GM04504 (cell line): ENCODE data around the gene SHMT1.
"Not testable (repeated sequence)": the region's sequence is repeated elsewhere in the genome, so short reads cannot be mapped to it uniquely, and the experiment has no call there.

Experiments
- DNase-seq: peaks from one replicate; pipeline ENCODE4 v3.0.0-alpha.2; 2012; ENCODE audit warnings: low read depth

Gene SHMT1

DNA sequence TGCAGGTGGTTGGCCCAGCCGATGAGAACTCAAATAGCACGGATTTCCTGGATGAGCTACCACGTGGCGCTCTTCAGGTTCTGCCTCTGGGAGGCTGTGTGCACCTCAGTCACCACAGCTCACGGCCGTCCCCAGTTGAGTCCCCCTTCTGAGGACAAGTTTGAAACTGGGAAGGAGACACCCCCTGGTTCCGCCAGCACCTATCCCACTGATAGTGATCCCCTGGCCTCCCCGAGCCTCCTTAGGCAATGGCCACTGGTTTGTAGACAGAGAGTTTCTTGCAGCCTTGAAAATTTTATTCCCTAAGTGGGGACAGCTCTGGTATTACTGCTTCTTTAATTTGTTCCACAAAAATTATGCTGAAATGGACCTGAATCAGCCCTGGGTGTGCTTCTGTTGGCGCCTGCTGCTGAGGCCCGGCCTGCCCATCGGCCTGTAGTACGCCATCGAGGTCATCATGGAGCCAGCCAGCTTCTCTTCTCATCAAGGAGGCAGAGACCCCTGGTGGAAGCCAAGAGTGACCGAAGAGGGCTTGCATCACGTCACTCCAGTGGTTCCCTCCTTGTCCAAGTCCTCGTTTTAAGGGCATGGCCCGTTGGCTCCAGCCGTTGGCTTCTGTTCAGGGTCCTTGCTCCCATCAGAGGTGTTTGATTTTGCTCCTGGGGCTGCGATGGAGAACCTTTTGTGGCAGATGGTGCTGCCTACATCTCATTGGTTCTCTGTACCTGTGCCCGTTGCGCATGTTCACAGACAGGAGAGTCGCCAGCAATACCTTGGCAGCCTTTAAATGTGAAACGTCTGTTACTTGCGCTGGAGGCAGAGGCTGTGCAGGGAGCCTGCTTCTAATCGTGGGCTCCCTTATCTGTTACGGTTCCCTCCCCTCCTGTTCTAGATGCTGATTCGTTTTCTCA lies 39.0 kb downstream of the SHMT1 start:
- DNase-seq: no peak

DNA sequence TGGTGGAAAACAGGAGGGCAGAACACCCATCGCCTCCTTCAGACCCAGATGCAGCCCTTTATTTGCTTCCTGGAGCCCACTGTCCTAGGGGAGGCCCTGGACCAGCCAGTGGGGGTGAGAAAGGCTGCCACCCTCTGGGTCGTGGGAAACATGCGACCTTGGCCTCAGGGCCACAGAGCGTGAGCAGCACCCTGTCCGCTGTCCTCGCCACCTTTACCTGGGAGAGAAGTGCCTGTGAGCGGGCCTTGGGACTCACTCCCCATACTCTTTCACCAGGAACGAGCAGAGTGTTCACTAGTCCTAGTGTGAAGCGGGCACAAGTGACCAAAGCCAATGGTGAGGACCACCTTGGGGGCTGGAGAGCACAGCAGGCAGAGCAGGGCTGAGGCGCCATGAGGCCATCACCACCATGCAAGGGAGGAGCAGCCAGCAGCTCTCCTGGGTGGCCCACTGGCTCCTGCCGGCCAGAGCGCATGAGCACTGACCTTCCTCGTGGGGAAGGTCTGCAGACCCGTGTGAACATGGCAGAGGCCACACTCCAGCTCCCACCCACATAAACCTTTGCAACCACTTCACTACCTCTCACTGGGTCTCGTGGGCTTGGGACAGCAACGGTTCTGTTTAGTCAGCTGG lies 39.7 kb downstream of the SHMT1 start:
- DNase-seq: no peak

DNA sequence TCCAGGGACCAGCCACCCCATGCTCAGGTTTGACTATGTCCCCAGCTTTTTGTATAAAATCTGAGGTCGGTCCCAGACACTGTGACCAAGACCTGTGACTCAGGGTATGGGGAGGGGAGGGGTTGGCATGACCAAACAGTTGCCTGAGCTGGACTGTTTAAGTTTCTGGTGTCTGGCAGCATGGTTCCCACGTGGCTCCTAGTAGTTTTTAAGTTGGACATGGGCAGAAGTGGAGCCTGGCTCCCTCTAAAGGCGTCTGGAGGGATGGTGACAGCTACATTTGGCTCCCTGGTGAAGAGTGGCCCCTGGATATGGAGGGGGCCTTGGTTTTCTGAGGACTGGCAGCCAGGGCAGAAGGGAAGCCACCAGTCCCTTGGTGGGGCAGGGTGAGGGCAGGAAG lies 40.3 kb downstream of the SHMT1 start:
- DNase-seq: no peak

DNA sequence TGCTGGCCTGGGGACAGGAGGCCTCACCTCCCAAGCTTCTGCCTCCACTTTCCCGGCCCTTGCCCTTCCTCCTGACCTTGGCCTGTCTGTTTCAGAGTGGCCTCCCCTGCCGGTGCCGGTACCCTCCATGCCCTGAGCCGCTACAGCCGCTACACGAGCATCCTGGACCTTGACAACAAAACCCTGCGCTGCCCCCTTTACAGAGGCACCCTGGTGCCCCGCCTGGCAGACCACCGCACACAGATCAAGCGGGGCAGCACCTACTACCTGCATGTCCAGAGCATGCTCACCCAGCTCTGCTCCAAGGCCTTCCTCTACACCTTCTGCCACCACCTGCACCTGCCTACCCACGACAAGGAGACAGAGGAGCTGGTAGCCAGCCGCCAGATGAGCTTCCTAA lies 40.8 kb downstream of the SHMT1 start:
- DNase-seq: no peak

DNA sequence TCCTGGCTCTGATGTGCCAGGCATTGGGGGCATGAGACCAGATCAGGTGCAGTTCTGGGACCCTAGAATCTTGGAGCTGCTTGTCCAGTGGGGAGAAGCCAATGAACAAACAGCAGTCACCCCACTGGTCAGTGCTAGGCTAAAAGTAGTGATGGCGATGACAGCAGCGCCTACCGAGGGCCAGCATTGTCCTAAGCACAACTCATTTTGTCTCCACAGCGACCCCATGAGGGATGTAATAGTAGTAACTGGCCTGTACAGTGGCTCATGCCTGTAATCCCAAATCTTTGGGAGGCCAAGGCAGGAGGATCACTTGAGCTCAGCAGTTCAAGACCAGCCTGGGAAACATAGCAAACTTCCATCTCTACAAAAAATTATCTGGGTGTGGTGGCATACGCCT lies 42.0 kb downstream of the SHMT1 start:
- DNase-seq: no peak

DNA sequence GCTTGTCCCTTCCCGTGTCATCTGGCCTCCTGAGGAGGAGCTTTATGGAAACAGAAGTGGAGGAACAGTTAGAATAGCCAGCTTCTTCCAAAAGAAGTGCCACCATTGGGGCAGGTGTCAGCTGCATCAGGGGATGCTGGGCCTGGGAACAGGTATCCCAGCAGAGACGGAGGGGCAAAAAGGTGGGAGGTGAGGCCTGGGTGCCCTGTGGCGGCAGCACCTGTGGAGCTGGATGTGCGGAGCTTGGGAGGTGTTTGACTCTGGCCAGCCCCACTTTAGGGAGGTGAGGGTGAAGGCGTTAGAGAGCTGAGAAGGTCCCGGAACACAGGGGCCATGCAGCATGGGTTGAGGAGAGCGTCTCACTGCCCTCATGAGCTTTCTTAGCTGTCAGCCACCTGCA lies 43.0 kb downstream of the SHMT1 start:
- no peak for DNase-seq

DNA sequence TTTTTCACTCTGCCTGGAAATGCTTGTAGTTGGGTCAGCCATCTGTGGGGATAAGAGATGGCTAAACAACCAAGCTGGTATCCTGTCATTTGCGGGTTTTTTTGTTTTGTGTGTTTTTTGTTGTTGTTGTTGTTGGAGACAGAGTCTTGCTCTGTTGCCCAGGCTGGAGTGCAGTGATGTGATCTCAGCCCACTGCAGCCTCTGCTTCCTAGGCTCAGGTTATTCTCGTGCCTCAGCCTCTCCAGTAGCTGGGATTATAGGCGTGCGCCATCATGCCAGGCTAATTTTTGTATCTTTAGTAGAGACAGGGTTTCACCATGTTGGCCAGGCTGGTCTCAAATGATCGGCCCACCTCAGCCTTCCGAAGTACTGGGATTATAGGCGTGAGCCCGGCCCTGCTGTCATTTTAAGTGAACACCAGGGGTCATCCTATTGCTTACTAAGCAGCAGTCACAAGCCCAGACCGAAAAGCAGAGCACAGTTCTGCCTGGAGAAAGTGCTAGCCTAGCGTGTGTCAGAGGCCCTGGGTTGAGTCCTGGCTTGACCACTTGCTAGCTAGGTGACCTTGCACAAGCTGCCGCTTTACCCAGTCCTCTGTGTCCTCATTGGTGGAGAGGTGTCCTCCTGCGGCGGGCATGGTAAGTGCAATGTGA lies 43.6 kb downstream of the SHMT1 start:
- no peak for DNase-seq

DNA sequence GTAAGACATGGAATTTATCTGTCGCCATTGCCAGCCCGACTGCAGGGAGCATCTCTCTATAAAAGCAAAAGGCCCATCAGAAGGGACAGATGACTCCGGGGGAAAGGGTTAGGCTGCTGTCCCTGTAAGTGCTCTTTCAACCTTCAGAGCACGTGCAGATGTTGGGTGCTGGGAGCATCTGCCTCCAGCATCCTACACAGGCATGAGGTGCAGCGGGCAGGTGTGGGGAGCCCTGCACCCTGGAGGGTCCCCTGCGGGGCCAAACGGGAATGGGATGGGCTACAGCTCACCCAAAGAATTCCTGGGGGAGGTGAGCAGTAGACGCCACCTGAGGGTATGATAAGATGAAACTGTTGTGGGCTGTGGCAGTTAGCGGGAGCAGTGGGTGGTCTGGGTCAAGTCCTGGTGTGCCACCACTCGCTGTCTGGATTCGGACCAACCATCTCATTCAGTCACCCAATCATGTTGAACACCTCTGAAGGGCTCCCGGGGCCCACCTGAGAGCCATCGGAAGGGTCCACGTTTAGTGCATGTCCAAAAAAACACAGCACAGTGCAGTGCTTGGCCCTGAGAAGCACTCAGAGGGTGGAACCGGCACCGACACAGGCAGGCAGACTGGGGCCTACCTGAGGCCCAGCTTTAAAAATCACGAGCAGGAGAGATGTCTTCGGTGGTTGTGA lies 44.4 kb downstream of the SHMT1 start:
- no peak for DNase-seq

DNA sequence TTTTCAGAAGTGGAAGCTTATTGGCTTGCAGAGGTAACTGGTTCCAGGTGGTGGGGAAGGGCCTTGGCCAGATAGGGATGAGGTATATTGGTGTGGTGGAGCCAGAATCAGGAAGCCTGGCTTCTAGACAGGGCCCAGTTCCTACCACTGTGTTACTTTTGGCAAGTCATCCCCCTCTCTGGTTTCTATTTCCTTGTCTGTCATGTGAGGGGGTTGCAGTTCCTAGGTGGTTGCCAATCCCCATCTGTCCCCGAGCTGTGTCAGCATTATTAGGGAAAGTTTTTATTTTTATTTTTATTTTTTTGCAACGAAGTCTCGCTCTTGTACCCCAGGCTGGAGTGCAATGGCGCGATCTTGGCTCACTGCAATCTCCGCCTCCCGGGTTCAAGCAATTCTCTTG lies 45.2 kb downstream of the SHMT1 start:
- no peak for DNase-seq

DNA sequence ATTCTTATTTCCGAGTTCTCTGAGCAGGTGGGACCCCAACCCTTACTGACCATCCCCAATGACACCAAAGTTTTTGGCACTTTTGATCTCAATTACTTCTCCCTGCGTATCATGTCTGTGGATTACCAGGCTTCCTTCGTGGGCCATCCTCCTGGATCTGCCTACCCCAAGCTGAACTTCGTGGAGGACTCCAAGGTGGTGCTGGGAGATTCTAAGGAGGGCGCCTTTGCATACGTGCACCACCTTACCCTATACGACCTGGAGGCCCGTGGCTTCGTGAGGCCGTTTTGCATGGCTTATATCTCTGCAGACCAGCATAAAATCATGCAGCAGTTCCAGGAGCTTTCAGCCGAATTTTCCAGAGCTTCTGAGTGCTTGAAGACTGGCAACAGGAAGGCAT lies 47.4 kb downstream of the SHMT1 start:
- DNase-seq: no peak

DNA sequence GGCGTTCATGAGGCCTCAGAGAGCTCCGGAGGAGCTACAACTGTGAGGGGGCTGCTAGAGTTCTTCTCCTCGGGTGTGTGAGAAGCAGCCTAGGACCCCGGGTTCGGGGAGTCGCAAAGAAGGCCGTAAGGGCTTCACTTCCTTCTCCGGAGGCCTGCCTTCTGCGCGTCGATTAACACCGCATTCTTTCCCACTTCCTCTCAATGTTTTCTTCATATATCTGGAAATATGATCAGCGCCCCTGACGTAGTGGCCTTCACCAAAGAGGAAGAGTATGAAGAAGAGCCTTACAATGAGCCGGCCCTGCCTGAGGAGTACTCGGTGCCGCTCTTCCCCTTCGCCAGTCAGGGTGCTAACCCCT lies 47.8 kb downstream of the SHMT1 start:
- DNase-seq: no peak

DNA sequence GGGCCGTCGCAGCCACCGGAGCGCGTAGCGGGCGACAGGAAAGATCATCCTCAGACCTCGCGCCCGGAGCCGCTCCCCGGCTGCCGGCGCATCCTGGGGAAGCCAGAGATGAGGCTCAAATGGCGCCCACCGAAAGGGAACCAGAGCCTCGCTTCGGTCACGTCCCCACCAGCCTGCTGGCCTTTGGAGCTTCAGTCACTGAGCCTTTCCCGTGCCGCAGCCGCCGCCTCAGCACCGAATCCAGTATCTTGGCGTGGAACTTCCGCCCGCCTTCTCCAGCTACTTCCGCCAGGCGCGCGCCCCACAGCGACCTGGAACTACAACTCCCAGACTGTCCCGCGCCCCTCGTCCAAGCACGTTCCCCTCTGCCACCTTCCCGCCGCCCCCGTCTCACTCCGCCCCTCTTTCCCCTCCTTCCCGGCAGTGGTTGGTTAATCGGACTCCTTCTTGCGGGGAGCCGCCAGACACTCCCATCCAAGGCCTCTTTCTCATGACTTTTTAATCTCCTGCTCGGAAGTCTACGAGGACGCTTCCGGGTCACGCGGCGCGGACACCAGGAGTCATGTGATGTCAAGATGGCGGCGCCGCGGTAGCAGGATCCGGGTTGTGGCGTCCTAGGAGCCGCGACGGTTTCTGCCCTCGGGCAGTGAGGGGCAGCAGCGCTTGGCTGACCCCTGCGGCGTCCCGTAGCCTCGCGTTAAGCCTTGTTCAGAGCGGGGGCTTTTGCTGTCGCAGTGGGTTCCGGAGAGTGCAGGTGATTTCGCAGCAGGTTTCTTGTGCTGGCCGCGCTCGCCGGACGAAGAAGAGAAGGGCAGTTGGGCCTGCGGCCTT lies 48.4 kb downstream of the SHMT1 start, which contains the start of the genes SMCR8 and TOP3A:
TSS of gene SMCR8 (plus strand) at position 563 of the 831 bp plus-strand sequence. CDS start 497 bp downstream, outside the sequence.
TSS of gene TOP3A (minus strand) at position 264 of the 831 bp plus-strand sequence. CDS start at position 48, 216 bp downstream.
- DNase-seq: peak; percentile 97

DNA sequence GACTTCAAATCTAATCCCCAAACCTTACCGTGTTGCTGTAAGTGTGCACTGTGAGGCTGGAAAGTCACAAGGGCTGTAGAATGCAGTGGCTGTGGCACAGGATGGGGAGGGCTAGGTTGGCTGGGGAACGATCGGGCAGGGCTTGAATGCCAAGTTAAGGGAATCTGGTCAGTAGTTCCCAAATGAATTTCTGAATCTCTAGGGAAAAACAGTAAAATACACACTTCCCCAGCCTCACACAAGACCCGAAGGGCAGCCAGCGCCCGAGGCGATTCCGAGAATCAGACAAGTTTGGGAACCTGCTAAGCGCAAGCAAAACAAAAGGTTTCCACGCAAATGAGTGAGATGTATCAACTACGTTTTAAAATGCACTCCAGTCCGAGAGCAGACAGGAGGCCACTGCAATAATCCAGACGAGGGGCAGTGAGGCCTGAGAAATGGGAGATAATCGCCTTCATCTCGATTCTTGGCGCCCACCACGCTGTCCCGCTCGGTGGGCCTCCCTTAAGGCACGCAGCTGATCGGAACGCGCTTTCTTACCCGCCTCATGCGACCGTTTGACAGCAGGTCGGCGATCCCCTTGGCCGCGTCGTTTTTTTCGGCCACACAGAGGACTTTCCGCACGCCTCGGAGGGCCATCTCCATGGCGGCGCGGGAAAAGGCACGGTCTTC lies 49.2 kb downstream of the SHMT1 start:
- no peak for DNase-seq

DNA sequence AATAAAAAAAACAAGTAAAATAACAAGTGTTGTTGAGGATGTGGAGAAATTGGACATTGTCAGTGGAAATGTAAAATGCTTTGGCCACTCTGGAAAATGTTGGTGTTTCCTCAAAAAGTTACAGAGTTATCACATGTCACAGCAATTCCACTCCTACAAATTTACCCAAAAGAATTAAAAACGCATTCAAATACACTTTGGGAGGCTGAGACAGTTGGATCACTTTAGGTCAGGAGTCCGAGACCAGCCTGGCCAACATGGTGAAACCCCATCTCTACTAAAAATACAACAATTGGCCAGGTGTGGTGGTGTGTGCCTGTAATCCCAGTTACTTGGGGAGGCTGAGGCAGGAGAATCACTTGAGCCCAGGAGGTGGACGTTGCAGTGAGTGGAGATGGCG lies 54.1 kb downstream of the SHMT1 start:
- DNase-seq: no peak

DNA sequence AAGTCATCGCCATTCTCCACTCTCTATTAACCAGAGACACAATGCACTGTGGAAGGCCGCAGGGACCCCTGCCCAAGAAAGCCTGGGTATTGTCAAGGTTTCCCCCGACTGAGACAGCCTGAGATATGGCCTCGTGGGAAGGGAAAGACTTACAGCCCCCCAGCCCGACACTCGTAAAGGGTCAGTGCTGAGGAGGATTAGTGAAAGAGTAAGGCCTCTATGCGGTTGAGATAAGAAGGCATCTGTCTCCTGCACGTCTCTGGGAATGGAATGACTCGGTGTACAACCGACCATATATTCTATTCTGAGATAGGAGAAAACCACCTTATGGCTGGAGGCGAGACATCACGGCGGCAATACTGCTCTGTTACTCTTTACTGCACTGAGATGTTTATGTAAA lies 60.1 kb downstream of the SHMT1 start:
- DNase-seq: not testable (repeated sequence)

DNA sequence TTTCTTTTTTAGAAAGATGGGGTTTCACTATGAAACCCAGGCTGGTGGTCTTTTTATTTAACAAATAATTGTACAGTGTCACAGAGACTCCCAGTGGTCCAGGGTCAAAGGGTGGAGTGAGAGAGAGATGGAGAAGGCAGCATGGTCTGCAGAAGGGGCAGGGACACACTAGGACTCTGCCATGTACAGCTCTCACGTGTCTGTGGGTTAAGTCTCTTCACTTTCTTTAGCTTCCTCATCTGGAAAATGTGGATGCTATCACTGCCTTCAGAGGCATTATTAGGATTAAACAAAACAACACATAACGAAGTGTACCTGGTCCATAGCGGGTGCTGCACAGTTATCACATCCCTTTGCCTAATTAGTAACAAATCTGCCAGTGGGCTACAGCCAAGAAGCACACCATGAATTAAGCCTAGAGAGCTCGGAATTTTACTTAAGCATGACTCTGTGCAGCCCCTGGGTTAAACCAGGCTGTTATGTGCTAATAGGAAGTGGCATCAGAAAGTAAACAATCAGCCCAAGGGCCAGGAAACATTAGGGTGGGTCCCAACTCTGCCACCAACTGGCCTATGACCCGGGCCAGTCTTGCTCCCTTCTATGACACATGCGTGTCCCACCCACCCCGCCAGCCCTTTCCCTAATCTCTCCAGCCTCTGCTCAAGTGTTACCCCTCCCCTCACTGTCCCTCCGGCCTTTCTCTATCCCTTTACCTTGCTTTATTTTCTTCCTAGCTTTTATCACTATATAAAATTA lies 62.4 kb downstream of the SHMT1 start:
- DNase-seq: no peak

DNA sequence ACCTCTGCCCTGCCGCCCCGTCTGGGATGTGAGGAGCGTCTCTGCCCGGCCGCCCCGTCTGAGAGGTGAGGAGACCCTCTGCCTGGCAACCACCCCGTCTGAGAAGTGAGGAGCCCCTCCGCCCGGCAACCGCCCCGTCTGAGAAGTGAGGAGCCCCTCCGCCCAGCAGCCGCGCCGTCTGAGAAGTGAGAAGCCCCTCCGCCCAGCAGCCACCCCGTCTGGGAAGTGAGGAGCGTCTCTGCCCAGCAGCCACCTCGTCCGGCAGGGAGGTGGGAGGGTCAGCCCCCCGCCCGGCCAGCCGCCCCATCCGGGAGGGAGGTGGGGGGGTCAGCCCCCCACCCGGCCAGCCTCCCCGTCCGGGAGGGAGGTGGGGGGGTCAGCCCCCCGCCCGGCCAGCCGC lies 65.3 kb downstream of the SHMT1 start:
- DNase-seq: not testable (repeated sequence)

DNA sequence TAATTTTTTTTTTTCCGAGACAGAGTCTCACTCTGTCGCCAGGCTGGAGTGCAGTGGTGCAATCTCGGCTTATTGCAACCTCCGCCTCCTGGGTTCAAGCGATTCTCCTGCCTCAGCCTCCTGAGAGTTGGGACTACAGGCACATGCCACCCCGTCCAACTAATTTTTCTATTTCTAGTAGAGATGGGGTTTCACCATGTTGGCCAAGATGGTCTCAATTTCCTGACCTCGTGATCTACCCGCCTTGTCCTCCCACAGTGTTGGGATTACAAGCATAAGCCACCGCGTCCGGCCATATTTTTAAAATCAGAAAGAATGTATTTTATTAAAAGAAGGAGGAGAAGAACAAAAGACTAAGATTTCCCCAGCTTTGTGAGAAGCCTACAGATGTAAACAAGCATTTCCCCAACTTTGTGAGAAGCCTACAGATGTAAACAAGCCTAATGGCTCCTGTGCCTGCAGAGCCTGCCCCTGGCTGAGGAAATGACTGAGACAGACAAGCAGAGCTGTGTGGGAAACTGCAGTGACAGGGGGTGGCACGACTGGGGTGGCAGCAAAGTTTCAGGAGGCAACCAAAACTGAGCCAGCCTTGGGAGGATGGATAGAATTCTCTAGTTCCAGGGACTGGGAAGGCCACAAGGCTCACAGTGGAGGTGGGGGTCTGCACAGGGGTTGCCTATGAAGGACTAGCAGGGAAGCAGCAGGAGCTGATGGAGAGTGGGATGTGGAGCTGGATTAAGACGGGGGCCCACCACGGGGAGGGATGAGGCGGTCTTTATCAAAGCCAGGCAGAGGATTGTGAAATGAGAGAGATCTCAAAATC lies 71.4 kb downstream of the SHMT1 start:
- no peak for DNase-seq

DNA sequence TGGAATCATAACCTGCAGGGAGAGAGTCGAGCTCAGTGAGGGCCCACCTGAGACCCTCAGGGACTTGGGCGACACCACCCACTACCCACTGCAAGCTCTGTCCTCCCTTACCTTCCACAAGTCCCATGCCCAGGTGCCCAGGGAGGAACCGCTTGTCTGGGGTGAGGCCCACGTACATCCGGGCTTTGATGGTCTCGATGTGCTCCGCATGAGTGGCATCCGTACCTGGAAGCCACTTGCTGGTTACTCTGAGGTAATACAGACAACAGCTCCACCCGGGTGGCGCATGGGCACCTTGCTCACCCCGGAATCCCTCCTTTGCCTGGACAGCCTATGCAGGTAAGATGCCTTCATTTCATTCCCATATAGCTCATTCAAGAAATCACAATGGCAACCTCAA lies 78.1 kb downstream of the SHMT1 start:
- DNase-seq: no peak
